Kidney glomerular epithelial cell (primary cell): Measurements from ENCODE around the gene TRAF2.

ENCODE experiments used
- DNase-seq: peaks from one replicate; lab custom pipeline; 2025; lab: John Stamatoyannopoulos, UW

Gene TRAF2

DNA sequence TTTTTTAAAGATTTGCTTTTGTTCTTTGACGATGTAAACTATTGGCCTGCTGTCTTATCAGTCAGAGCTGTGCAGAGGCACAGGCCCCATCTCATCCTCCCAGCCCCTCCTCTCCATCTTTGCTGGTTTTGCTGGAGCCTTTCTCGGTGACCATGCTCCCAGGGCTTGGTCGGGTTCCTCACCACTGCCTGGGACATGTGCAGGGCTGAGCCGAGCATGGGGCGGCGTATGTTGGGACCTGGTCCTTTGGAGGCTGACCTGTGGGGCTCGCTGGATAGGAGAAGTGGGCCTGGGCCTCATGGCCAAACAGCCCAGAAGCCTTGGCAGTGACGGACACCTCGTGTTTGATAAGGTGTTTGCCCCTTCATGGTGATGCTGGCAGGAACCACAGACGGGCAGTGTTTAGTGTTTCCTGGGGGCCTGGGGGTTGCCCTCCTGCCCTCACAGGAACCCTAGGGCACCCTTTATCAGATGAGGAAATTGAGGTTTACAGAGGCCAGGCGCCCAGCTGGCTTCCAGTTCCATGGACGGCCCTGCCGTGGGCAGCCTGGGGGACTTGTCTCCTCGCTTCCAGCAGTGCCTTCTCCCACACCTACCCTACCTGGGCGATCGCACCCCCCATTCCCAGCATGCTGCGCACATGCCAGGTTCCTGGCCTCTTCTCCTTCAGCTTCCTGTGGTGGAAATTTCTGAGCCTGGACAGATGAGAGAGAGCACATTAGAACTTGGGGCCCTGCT is 27.6 kb downstream of the TRAF2 start:
- no peak for DNase-seq

DNA sequence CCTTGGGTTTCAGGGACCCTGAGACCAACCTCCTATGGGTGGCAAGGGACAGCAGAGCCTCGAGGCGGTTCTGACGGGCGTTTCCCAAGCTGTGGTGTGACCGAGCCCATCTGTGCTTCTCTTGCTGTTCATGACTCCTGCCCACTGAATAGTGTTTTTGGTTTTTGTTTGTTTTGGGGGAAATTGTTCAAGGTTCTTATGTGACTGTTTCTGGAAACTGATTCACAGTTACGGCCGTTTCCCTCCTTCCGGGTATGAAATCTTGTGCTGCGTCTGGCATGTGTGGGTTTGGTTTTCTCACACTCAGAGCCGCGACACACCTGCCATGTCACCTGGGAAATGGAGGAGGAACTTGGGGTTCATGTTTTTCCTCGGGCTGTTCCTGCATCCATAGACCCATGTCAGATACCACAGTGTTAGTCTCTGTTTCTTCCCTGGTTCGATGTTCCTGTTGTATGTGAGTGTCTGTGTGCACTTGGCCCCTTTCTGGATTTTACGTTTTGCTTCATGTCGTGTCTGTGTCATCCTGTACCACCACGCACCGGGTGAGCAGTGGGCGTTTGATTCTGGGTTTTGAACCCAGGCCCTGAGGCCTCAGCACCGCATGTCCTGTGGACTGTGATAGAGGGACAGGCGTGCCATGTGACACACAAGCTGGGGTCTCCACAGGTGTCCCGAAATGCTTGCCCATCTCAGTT is 29.5 kb downstream of the TRAF2 start:
- DNase-seq: no peak

DNA sequence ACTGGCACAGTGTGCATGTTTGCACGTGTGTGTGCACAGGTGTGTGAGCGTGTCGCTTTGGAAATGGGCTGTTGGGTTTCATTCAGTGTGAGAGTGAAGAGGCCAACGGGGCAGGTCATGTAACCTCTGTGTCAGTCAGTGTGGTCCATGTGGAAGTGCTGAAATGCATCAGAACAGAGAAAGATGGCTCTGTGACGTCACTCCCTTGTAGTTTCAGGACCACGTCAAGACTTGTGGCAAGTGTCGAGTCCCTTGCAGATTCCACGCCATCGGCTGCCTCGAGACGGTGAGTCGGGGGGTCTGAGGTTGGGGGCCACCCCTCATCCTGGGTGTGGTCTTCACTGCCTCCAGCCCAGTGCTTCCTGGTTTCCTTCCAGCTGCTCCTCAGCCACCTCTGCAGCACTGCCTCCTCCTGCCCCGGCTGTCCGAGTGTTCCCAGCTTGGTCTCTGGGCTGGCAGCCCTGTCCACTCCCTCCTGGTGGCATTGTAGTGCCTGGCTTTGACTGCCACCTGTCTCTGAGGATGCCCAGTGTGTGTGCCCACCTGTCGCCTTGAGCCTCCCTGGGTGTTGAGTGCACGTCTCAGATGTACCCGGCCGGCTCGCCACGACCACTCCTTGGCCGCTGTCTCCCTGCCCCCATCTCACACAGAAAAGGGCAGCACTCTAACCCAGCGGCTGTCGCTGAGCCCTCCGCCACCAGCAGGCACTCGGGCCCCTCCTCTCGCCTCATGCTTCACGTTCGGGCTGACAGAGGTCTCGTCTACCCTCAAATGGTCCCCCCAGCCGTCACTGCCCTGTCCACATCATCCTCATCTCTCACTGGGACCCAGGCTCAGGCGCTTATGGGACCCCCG is 30.2 kb downstream of the TRAF2 start:
- DNase-seq: no peak

DNA sequence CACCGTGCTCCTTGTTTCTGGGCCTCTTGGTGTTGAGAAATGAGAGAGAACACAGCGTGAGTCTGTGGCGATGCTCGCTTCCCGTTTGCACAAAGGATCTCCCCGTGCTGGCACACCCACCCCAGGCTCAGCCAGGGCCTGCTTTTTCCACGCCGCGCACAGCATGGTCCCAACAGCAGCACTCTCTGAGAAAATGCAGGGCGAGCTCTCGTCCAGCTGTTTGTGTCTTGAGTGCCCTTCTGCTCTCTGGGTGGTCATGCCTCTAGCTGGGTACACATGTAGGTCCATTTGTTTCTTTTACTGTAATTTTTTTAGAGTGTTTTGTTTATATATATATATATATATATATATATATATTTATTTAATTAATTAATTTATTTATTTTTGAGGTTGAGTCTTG is 31.6 kb downstream of the TRAF2 start:
- DNase-seq: no peak

DNA sequence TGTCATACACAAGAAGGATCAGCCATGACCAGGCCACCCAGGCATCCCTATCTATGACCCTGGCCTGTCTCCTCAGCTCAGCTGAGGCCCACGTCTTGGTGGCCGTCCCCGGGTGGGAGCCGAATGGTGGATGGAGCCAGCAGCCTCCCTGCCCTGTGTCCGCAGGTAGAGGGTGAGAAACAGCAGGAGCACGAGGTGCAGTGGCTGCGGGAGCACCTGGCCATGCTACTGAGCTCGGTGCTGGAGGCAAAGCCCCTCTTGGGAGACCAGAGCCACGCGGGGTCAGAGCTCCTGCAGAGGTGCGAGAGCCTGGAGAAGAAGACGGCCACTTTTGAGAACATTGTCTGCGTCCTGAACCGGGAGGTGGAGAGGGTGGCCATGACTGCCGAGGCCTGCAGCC is 33.8 kb downstream of the TRAF2 start:
- no peak for DNase-seq

DNA sequence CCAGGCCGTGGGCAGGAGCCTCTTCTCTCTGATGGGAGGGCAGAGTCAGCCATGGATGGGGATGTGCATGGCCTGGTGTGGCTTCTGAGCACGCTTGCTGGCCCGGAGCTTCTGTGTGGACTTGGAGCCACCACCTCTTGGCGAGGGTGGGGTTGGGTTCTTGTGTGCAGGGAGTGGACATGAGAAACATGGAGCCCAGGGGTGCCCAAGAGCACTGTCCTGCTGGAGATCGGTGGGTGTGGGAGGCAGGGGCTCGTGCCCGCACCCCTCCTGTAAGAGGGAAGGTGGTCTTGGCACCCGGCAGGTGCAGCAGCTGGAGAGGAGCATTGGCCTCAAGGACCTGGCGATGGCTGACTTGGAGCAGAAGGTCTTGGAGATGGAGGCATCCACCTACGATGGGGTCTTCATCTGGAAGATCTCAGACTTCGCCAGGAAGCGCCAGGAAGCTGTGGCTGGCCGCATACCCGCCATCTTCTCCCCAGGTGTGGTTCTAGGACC is 34.5 kb downstream of the TRAF2 start:
- DNase-seq: no peak

DNA sequence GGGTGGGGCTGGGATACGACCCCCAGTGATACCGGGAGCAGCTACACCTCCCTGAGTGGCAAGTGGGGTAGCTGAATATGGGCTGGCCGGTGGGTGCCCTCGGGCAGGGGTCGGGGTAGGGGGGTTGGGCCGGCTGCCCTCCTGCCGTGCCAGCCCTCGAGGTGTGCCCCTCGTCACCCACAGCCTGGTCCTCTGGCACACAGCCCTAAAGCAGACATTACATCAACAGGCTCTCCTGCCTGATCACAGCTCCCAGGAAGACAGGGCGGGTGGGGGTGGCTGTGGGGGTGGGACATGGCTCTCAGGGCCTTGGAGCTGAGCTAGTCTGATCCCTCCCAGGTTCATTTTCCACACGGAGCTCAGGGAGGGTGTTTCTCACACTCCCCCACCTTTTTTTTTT is 35.0 kb downstream of the TRAF2 start:
- DNase-seq: no peak

DNA sequence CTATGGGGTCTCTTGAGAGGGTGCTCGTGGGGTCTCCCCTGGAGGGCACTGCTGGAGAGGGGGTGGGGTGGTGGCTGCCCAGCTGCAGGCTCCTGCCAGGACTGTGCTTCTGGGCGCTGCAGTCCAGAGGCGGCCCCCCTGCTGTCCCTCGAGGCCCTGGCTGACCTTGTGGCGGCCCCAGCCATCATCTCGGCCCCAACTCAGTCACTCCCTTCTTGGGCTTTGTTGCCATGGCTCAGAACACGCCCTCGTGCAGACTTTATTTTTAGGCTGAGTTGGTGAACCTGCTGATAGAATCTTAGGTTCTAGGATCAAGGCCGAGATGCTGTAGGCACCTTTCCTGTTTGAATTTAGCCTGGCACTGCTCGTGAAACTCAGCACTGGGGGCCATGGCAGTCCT is 35.4 kb downstream of the TRAF2 start:
- no peak for DNase-seq

DNA sequence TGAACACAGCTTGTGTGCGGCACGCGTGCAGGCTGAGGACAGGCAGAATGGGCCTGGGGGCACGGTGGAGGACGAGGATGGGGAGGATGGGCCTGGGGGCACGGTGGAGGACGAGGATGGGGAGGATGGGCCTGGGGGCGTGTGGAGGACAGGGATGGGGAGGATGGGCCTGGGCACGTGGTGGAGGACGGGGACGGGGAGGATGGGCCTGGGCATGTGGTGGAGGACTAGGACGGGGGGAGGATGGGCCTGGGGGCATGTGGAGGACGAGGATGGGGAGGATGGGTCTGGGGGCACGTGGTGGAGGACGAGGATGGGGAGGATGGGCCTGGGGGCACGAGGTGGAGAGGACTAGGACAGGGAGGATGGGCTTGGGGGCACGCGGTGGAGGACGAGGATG is 36.2 kb downstream of the TRAF2 start:
- no peak for DNase-seq

DNA sequence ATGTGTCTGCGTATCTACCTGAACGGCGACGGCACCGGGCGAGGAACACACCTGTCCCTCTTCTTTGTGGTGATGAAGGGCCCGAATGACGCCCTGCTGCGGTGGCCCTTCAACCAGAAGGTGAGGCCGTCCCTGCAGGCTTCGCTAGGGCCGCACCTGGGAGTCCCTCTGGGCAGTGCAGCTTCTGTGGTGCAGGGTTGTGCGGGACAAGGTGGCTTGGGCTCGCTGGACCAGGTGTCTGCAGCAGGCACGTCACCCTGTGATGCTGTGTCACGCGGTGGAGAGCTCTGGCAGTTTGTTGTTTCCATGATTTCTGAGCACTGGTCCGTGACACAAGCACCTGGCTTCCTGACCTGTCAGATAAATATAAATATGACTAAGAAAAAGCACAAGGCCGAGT is 37.6 kb downstream of the TRAF2 start:
- DNase-seq: no peak

DNA sequence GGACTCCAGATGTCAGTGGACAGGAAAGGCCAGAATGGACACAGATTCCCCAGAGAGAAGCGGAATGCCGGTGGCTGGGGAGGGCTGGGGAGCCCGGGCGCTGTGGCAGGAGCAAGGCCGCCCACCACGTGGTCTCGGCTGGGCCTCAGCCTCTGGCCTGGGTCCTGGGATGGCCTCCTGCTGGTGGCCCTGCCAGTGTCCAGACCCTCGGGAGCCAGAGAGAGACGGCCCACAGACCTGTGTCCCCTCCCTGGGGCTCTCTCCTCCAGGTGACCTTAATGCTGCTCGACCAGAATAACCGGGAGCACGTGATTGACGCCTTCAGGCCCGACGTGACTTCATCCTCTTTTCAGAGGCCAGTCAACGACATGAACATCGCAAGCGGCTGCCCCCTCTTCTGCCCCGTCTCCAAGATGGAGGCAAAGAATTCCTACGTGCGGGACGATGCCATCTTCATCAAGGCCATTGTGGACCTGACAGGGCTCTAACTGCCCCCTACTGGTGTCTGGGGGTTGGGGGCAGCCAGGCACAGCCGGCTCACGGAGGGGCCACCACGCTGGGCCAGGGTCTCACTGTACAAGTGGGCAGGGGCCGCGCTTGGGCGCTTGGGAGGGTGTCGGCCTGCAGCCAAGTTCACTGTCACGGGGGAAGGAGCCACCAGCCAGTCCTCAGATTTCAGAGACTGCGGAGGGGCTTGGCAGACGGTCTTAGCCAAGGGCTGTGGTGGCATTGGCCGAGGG is 39.3 kb downstream of the TRAF2 start:
- DNase-seq: no peak

DNA sequence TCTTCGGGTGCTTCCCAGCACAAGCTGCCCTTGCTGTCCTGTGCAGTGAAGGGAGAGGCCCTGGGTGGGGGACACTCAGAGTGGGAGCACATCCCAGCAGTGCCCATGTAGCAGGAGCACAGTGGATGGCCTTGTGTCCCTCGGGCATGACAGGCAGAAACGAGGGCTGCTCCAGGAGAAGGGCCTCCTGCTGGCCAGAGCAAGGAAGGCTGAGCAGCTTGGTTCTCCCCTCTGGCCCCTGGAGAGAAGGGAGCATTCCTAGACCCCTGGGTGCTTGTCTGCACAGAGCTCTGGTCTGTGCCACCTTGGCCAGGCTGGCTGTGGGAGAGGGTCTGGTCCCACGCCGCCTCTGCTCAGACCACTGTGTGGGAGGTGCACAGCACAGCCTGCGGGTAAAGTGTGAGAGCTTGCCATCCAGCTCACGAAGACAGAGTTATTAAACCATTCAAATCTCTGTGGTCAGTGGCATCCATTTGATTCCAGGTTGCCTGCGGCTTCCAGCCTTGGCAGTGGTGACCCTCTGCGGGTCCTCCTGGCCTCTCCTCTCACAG is 39.9 kb downstream of the TRAF2 start:
- DNase-seq: no peak

DNA sequence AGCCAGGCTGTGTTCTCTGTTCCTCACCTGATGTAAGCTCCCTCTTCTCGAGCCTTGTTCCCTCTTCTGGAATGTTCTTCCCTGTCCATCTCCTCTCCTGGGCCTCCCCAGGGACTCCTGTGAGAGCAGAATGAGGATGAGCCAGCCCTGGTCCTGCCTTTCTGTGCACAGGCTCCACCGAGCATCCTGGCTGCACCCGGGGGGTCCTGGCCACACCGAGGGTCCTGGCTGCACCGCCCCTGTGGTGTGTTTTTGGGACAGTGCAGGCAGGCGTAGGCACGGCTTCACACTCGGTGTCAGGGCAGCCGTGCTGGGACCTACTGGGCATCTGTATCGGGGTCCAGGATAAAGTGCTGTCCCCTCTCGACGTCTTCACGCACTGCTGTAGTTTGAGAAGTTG is 40.4 kb downstream of the TRAF2 start:
- no peak for DNase-seq

DNA sequence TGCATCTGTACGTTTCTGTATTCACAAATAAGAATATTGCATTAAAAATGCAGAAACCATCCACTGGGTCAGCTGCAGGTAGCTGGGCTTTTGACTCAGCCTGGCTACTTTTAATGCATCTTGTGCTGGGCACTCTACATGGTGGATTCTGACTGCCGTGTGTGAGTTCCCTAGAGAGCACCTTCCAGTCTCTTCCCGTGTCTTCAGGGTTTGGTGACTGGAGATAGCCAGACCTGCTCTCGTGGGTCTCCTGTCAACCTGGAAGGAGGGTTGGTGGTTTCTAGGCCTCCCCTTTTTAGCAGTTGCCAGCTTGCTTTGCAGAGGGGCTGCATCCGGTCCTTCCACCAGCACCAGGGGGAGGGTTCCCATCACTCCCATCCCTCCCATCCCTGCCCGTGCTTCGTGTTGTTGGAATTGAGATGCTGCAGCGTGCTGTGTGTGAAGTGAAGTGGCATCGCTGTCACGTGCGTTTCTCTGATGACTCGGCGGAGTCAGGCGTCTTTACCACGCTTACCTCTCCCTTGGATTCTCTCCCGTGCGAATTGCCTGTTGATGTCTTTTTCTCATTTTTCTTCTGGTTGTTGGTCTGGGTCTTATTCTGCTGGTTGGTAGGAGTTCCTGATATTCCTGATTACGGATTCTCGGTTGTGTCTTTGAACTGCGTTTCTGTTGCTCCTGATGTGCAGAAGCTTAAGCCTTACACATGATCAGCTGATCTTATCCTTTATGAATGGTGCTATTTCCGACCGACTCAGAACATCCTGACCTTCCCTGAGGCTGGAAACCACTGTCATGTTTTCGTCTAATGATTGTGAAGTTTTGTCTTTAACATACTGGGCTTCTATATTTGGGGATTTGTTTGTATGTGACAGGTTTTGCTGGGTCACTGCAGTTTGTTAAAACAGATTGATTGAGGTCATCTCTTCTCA is 41.3 kb downstream of the TRAF2 start:
- no peak for DNase-seq

DNA sequence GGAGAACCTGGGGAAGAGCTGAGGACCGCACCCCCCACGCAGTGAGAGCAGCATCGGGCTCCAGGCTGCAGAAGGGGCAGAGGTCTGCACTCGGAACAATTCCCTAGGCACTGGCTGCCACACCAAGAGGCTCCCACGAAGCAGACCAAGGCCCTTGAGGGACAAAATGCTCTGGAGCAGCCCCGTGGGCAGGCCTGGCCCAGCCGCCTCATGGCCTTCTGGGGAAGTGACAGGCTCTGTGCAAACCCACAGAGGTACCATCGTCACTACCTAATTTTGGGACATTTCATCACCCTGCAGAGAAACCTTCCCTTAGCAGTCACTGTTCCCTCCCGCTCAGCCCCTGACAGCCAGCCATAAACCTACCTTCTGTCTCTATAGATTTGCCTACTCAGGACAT is 42.3 kb downstream of the TRAF2 start:
- no peak for DNase-seq

DNA sequence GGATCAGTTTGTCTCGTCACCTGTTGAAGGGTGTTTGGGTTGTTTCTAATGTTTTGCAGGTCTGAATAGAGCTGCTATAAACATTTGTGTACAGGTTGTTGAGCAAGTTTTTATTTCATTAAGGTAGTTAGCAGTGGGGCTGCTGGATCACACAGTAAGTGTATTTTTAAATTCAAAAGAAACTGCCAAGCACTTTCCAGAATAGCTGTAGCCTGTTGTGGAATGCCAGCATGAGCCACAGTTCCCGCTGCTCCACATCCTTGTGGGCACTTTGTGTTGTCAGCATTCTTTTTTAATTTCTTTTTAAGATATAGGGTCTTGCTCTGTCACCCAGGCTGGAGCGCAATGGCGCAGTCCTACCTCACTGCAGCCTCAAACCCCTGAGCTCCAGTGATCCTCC is 43.7 kb downstream of the TRAF2 start:
- DNase-seq: no peak

DNA sequence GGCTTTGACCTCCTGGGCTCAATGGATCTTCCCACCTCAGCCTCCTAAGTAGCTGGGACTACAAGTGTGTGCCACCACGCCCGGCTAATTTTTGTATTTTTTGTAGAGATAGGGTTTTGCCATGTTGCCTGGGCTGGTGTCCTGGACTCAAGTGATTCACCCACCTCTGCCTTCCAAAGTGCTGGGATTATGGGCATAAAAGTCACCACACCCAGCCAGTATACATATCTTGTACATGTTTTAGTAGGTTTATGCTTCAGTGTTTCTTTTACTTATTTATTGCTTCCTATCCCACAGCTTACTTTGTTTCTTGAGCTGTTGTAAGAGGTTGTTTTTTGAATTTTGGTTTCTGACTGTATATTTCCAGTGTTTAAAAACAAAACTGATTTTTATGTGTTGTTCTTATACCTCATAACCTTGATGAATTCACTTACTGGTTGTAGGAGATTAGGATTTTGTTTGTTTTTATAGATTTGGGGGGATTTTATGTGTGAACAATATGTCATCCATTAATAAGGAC is 45.4 kb downstream of the TRAF2 start:
- DNase-seq: no peak

DNA sequence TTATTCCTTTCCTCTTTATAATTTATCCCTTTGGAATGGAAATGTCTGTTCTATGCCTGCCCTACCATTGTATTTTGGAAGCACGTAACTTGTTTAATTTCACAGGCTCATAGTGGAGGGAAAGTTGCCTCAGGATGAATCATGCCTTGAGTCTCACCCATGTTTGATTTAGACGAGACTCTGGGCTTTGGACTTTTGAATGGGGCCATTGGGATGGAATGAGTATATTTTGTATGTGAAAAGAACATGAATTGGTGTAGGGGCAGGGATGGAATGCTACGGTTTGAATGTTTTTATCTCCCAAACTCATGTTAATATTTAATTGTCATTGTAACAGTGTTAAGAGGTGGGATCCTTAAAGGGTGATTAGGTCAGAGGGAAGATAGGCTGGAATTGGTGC is 48.0 kb downstream of the TRAF2 start:
- DNase-seq: no peak

DNA sequence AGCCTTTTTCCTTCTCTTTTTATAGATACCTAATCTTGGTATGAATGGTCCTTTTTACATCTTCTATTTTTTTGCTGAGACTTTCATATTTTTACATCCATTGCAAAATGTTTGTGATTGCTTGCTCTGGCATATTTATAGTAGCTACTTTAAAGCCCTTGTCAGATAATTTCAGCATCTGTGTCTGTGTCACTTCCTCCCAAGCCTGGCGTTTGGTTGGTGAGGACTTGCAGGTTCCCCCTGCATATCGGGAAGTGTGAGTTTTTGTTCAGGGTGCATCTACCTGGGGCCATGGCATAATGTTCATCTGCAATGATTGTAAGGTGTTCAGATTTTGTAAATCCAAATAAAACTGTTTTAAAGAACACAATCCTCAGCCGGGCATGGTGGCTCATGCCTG is 49.3 kb downstream of the TRAF2 start:
- no peak for DNase-seq

DNA sequence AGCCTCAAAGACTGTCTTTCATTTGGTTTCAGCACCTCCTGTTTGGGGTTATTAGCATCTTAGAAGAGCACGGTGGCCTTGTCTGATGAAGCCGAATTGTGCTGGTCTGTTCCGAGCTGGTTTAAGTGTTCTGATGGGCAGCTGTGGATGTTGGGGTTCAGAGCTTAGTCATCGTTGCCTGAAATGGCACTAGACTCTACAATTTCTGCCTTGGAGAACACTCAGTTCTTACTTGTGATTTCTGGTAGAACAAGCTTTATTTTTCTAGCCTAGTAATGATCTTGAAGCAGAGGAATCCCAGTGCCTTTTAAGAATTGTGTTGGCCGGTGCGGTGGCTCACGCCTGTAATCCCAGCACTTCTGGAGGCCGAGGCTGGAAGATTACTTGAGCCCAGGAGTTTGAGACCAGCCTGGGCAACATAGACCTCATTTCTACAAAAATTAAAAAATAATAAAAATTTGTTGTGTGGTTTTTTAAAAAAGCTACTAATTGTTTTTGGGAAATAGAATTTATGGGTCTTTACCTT is 50.4 kb downstream of the TRAF2 start:
- DNase-seq: no peak
